ENCODE results near the gene HOXC10. TPM values are rescaled to one million over a fixed set of nuclear protein-coding genes. Genes with fewer than 3 reads are reported as not detected.

HOXC10 gene
- total RNA-seq, 2 donors from 2014 or later = not detected

DNA sequence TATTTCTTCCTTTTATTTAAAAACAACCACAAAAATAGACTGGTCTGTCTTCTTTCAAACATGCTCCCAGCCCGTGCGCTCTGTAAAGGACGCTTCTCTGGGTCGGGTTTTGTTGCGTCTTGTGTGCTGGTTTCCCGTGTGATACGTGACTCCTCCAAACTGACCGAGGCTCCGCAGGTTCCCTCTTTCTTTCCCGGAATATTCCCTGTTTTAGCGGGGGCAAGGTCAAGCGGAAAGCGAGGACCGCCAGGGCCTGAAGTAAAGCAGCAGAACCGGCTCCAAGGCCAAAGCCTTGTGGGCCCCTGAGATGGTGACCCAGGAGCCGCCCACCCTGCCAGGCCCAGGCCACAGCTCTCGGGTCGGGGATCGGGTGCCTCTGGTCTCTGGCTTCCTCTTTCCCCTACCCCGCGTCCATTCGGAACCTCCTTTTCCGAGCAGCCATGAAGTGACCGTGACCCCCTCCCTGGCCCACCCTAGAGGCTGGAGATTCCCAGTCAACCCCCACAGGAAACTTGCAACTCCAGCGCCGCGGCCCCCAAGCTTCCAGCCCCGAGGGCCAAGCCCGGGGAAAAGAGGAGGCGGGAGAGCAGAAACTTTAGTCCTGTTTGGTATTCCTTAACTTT is 885 bp upstream of the HOXC10 start:
- WGBS, 2 experiments (ENCODE audit: insufficient coverage in 1 of 2, insufficient read length in 1 of 2) = 26 to 28% methylated on average over 18 to 30 of the region's 30 CpGs
- Mint-ChIP-seq H3K9me3 (peaks cover 16% of the 10 kb centered on the region), H3K4me3 (no peak overlapping the region), H3K36me3 (ENCODE audit: low read depth) (no peaks in the 10 kb centered on the region), H3K27ac (no peak overlapping the region), H3K4me1 (no peaks in the 10 kb centered on the region), H3K27me3 (ENCODE audit: insufficient read depth) (peaks cover 100% of the 10 kb centered on the region)
- TF ChIP-seq, protein P1, sequence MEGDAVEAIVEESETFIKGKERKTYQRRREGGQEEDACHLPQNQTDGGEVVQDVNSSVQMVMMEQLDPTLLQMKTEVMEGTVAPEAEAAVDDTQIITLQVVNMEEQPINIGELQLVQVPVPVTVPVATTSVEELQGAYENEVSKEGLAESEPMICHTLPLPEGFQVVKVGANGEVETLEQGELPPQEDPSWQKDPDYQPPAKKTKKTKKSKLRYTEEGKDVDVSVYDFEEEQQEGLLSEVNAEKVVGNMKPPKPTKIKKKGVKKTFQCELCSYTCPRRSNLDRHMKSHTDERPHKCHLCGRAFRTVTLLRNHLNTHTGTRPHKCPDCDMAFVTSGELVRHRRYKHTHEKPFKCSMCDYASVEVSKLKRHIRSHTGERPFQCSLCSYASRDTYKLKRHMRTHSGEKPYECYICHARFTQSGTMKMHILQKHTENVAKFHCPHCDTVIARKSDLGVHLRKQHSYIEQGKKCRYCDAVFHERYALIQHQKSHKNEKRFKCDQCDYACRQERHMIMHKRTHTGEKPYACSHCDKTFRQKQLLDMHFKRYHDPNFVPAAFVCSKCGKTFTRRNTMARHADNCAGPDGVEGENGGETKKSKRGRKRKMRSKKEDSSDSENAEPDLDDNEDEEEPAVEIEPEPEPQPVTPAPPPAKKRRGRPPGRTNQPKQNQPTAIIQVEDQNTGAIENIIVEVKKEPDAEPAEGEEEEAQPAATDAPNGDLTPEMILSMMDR (conservative IDR thresholded peaks at IDR 0.05) = no peak
- H3K4me3 ChIP-seq (ENCODE audit: low read length) = no peak overlapping the region
- DNase-seq = peak; percentile 68
- no peaks in the 10 kb centered on the region for H3K36me3 ChIP-seq (ENCODE audit: control insufficient read depth, insufficient read depth, low read length)
- H3K4me1 ChIP-seq (ENCODE audit: control insufficient read depth, insufficient read depth, low read length) = no peaks in the 10 kb centered on the region
- H3K9ac ChIP-seq (ENCODE audit: extremely low read depth, low read length, poor library complexity, severe bottlenecking) = no peak overlapping the region
- peaks cover 8% of the 10 kb centered on the region for H3K9me3 ChIP-seq (ENCODE audit: control insufficient read depth, low read length)
- H3K27me3 ChIP-seq (ENCODE audit: control insufficient read depth, insufficient read depth, low read length, poor library complexity, severe bottlenecking) = peaks cover 100% of the 10 kb centered on the region
- H3K27ac ChIP-seq (ENCODE audit: low read depth, low read length) = no peak overlapping the region

DNA sequence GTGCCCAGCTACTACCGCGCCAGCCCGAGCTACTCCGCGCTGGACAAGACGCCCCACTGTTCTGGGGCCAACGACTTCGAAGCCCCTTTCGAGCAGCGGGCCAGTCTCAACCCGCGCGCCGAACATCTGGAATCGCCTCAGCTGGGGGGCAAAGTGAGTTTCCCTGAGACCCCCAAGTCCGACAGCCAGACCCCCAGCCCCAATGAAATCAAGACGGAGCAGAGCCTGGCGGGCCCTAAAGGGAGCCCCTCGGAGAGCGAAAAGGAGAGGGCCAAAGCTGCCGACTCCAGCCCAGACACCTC is 697 bp downstream of the HOXC10 start:
- no peak for DNase-seq
- Histone ChIP-seq H3K9me3 (ENCODE audit: control insufficient read depth, low read length) (peaks cover 8% of the 10 kb centered on the region), H3K27me3 (ENCODE audit: control insufficient read depth, insufficient read depth, low read length, poor library complexity, severe bottlenecking) (peaks cover 100% of the 10 kb centered on the region), H3K4me1 (ENCODE audit: control insufficient read depth, insufficient read depth, low read length) (no peaks in the 10 kb centered on the region), H3K27ac (ENCODE audit: low read depth, low read length) (no peak overlapping the region), H3K9ac (ENCODE audit: extremely low read depth, low read length, poor library complexity, severe bottlenecking) (no peak overlapping the region), H3K36me3 (ENCODE audit: control insufficient read depth, insufficient read depth, low read length) (no peaks in the 10 kb centered on the region), H3K4me3 (ENCODE audit: low read length) (no peak overlapping the region)
- Mint-ChIP-seq H3K27me3 (ENCODE audit: insufficient read depth) (peaks cover 100% of the 10 kb centered on the region), H3K36me3 (ENCODE audit: low read depth) (no peaks in the 10 kb centered on the region), H3K4me3 (no peak overlapping the region), H3K9me3 (peaks cover 16% of the 10 kb centered on the region), H3K4me1 (no peaks in the 10 kb centered on the region), H3K27ac (no peak overlapping the region)
- TF ChIP-seq, protein P1 (conservative IDR thresholded peaks at IDR 0.05) = no peak
- WGBS, 2 experiments (ENCODE audit: insufficient coverage in 1 of 2, insufficient read length in 1 of 2) = 47 to 56% methylated on average over 17 to 21 of the region's 21 CpGs

DNA sequence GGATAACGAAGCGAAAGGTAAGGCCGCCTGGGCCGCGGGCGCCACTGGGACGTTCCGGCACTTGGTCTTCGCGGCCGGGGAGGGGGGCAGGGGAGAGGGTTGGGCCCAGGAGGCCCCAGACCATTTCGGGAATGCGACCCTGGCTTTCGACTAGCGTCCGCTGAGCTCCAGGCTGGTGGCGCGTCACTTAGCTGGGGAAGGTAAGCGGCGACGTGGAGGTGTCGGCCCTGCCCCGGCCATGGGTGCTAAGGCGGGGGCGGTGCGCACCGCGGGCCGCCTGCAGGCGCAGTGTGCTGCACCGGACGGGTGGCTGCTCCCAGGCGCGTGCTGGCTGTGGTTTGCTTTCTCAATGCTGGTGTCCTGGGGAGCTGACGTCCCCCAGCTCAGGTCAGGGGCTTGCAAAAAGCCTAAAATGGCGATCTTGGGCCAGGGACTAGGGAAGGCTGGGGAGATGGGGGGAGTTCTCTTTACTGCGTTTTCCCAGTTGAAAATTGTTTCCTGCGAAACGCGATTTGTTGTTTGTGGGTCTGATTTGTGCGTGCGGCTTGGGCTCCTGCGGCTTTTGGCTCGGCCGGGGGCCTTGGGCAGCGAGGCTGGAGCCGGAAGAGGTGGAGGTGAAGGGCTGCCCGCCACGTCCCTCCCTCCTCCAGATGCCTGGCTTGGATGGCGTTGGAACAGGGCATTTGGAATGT is 1.2 kb downstream of the HOXC10 start:
- no peak overlapping the region for H3K9ac ChIP-seq (ENCODE audit: extremely low read depth, low read length, poor library complexity, severe bottlenecking)
- H3K4me1 ChIP-seq (ENCODE audit: control insufficient read depth, insufficient read depth, low read length) = no peaks in the 10 kb centered on the region
- DNase-seq = peak; percentile 82
- H3K27ac Mint-ChIP-seq = no peak overlapping the region
- no peak overlapping the region for H3K27ac ChIP-seq (ENCODE audit: low read depth, low read length)
- no peaks in the 10 kb centered on the region for H3K4me1 Mint-ChIP-seq
- TF ChIP-seq, protein P1 (conservative IDR thresholded peaks at IDR 0.05) = no peak
- H3K9me3 Mint-ChIP-seq = peaks cover 16% of the 10 kb centered on the region
- H3K36me3 Mint-ChIP-seq (ENCODE audit: low read depth) = no peaks in the 10 kb centered on the region
- H3K27me3 ChIP-seq (ENCODE audit: control insufficient read depth, insufficient read depth, low read length, poor library complexity, severe bottlenecking) = peaks cover 100% of the 10 kb centered on the region
- peaks cover 8% of the 10 kb centered on the region for H3K9me3 ChIP-seq (ENCODE audit: control insufficient read depth, low read length)
- H3K4me3 Mint-ChIP-seq = no peak overlapping the region
- WGBS, 2 experiments (ENCODE audit: insufficient coverage in 1 of 2, insufficient read length in 1 of 2) = 12% methylated on average over 13 to 49 of the region's 50 CpGs
- no peak overlapping the region for H3K4me3 ChIP-seq (ENCODE audit: low read length)
- H3K27me3 Mint-ChIP-seq (ENCODE audit: insufficient read depth) = peaks cover 100% of the 10 kb centered on the region
- H3K36me3 ChIP-seq (ENCODE audit: control insufficient read depth, insufficient read depth, low read length) = no peaks in the 10 kb centered on the region
